ENCODE results near the gene LRRC61.
A peak's percentile ranks its signal among the peaks of the same experiment; 100 is the strongest.

The LRRC61 gene

GRCh38 chr7:150360363-150361058 lies 37.4 kb downstream of the LRRC61 start:
- Histone ChIP-seq H3K9ac (ENCODE audit: low read length in 5 of 5) (no peak overlapping the region), H3K27ac (ENCODE audit: low read depth, low read length) (no peak overlapping the region), H3K27me3 (ENCODE audit: control insufficient read depth in 5 of 5, insufficient read depth in 4 of 5, low read length in 5 of 5) (no peaks in the 10 kb centered on the region), H3K4me1 (ENCODE audit: control insufficient read depth in 5 of 5, insufficient read depth in 5 of 5, low read length in 5 of 5) (peaks cover 2 to 41% (median 30%) of the 10 kb centered on the region in 5 donors), H3K4me3 (ENCODE audit: low read depth in 1 of 5, low read length in 5 of 5) (no peak overlapping the region), H3K9me3 (ENCODE audit: control insufficient read depth in 5 of 5, low read length in 5 of 5) (no peaks in the 10 kb centered on the region), H3K36me3 (ENCODE audit: control insufficient read depth in 5 of 5, insufficient read depth in 5 of 5, low read length in 5 of 5) (no peaks in the 10 kb centered on the region)

- Histone ChIP-seq H3K27me3 (ENCODE audit: control insufficient read depth in 5 of 5, insufficient read depth in 4 of 5, low read length in 5 of 5) (no peaks in the 10 kb centered on the region), H3K4me1 (ENCODE audit: control insufficient read depth in 5 of 5, insufficient read depth in 5 of 5, low read length in 5 of 5) (peaks cover 2 to 37% (median 30%) of the 10 kb centered on the region in 5 donors), H3K9ac (ENCODE audit: low read length in 5 of 5) (no peak overlapping the region), H3K9me3 (ENCODE audit: control insufficient read depth in 5 of 5, low read length in 5 of 5) (no peaks in the 10 kb centered on the region), H3K4me3 (ENCODE audit: low read depth in 1 of 5, low read length in 5 of 5) (no peak overlapping the region), H3K36me3 (ENCODE audit: control insufficient read depth in 5 of 5, insufficient read depth in 5 of 5, low read length in 5 of 5) (no peaks in the 10 kb centered on the region), H3K27ac (ENCODE audit: low read depth, low read length) (no peak overlapping the region)
Observed at GRCh38 chr7:150361402-150361801, 38.2 kb downstream of the LRRC61 start.

GRCh38 chr7:150361807-150362621 lies 38.9 kb downstream of the LRRC61 start:
- Histone ChIP-seq H3K27ac (ENCODE audit: low read depth, low read length) (no peak overlapping the region), H3K36me3 (ENCODE audit: control insufficient read depth in 5 of 5, insufficient read depth in 5 of 5, low read length in 5 of 5) (no peaks in the 10 kb centered on the region), H3K4me1 (ENCODE audit: control insufficient read depth in 5 of 5, insufficient read depth in 5 of 5, low read length in 5 of 5) (peaks cover 2 to 32% (median 29%) of the 10 kb centered on the region in 5 donors), H3K27me3 (ENCODE audit: control insufficient read depth in 5 of 5, insufficient read depth in 4 of 5, low read length in 5 of 5) (no peaks in the 10 kb centered on the region), H3K9ac (ENCODE audit: low read length in 5 of 5) (no peak overlapping the region), H3K9me3 (ENCODE audit: control insufficient read depth in 5 of 5, low read length in 5 of 5) (no peaks in the 10 kb centered on the region), H3K4me3 (ENCODE audit: low read depth in 1 of 5, low read length in 5 of 5) (no peak overlapping the region)

GRCh38 chr7:150363370-150363769 lies 40.2 kb downstream of the LRRC61 start:
- H3K4me1 ChIP-seq (ENCODE audit: control insufficient read depth in 5 of 5, insufficient read depth in 5 of 5, low read length in 5 of 5): peaks cover 0 to 33% (median 27%) of the 10 kb centered on the region in 5 donors
- H3K9me3 ChIP-seq (ENCODE audit: control insufficient read depth in 5 of 5, low read length in 5 of 5): no peaks in the 10 kb centered on the region
- H3K9ac ChIP-seq (ENCODE audit: low read length in 5 of 5): no peak overlapping the region
- no peaks in the 10 kb centered on the region for H3K36me3 ChIP-seq (ENCODE audit: control insufficient read depth in 5 of 5, insufficient read depth in 5 of 5, low read length in 5 of 5)
- no peaks in the 10 kb centered on the region for H3K27me3 ChIP-seq (ENCODE audit: control insufficient read depth in 5 of 5, insufficient read depth in 4 of 5, low read length in 5 of 5)
- H3K27ac ChIP-seq (ENCODE audit: low read depth, low read length): no peak overlapping the region
- H3K4me3 ChIP-seq (ENCODE audit: low read depth in 1 of 5, low read length in 5 of 5): no peak overlapping the region

GRCh38 chr7:150363872-150364271 lies 40.7 kb downstream of the LRRC61 start:
- H3K4me3 ChIP-seq (ENCODE audit: low read depth in 1 of 5, low read length in 5 of 5): no peak overlapping the region
- H3K4me1 ChIP-seq (ENCODE audit: control insufficient read depth in 5 of 5, insufficient read depth in 5 of 5, low read length in 5 of 5): peaks cover 0 to 33% (median 28%) of the 10 kb centered on the region in 5 donors
- no peaks in the 10 kb centered on the region for H3K36me3 ChIP-seq (ENCODE audit: control insufficient read depth in 5 of 5, insufficient read depth in 5 of 5, low read length in 5 of 5)
- H3K9me3 ChIP-seq (ENCODE audit: control insufficient read depth in 5 of 5, low read length in 5 of 5): no peaks in the 10 kb centered on the region
- no peak overlapping the region for H3K9ac ChIP-seq (ENCODE audit: low read length in 5 of 5)
- no peak overlapping the region for H3K27ac ChIP-seq (ENCODE audit: low read depth, low read length)
- H3K27me3 ChIP-seq (ENCODE audit: control insufficient read depth in 5 of 5, insufficient read depth in 4 of 5, low read length in 5 of 5): no peaks in the 10 kb centered on the region

GRCh38 chr7:150365194-150365593 lies 42.0 kb downstream of the LRRC61 start:
- H3K9me3 ChIP-seq (ENCODE audit: control insufficient read depth in 5 of 5, low read length in 5 of 5): no peaks in the 10 kb centered on the region
- no peak overlapping the region for H3K9ac ChIP-seq (ENCODE audit: low read length in 5 of 5)
- H3K27ac ChIP-seq (ENCODE audit: low read depth, low read length): no peak overlapping the region
- H3K36me3 ChIP-seq (ENCODE audit: control insufficient read depth in 5 of 5, insufficient read depth in 5 of 5, low read length in 5 of 5): peaks cover 0 to under 1% (median 0%) of the 10 kb centered on the region in 5 donors
- no peak overlapping the region for H3K4me3 ChIP-seq (ENCODE audit: low read depth in 1 of 5, low read length in 5 of 5)
- peaks cover 8 to 46% (median 40%) of the 10 kb centered on the region in 5 donors for H3K4me1 ChIP-seq (ENCODE audit: control insufficient read depth in 5 of 5, insufficient read depth in 5 of 5, low read length in 5 of 5)
- H3K27me3 ChIP-seq (ENCODE audit: control insufficient read depth in 5 of 5, insufficient read depth in 4 of 5, low read length in 5 of 5): no peaks in the 10 kb centered on the region

GRCh38 chr7:150365673-150366398 lies 42.7 kb downstream of the LRRC61 start:
- Histone ChIP-seq H3K27me3 (ENCODE audit: control insufficient read depth in 5 of 5, insufficient read depth in 4 of 5, low read length in 5 of 5) (no peaks in the 10 kb centered on the region), H3K9ac (ENCODE audit: low read length in 5 of 5) (no peak overlapping the region), H3K4me1 (ENCODE audit: control insufficient read depth in 5 of 5, insufficient read depth in 5 of 5, low read length in 5 of 5) (peaks cover 11 to 52% (median 47%) of the 10 kb centered on the region in 5 donors), H3K4me3 (ENCODE audit: low read depth in 1 of 5, low read length in 5 of 5) (no peak overlapping the region), H3K27ac (ENCODE audit: low read depth, low read length) (no peak overlapping the region), H3K36me3 (ENCODE audit: control insufficient read depth in 5 of 5, insufficient read depth in 5 of 5, low read length in 5 of 5) (peaks cover 0 to 6% (median 3%) of the 10 kb centered on the region in 5 donors), H3K9me3 (ENCODE audit: control insufficient read depth in 5 of 5, low read length in 5 of 5) (no peaks in the 10 kb centered on the region)

GRCh38 chr7:150367677-150368095 lies 44.5 kb downstream of the LRRC61 start:
- Histone ChIP-seq H3K9me3 (ENCODE audit: control insufficient read depth in 5 of 5, low read length in 5 of 5) (no peaks in the 10 kb centered on the region), H3K27me3 (ENCODE audit: control insufficient read depth in 5 of 5, insufficient read depth in 4 of 5, low read length in 5 of 5) (no peaks in the 10 kb centered on the region), H3K36me3 (ENCODE audit: control insufficient read depth in 5 of 5, insufficient read depth in 5 of 5, low read length in 5 of 5) (peaks cover 0 to 25% (median 20%) of the 10 kb centered on the region in 5 donors), H3K4me1 (ENCODE audit: control insufficient read depth in 5 of 5, insufficient read depth in 5 of 5, low read length in 5 of 5) (peaks cover 11 to 51% (median 47%) of the 10 kb centered on the region in 5 donors), H3K27ac (ENCODE audit: low read depth, low read length) (peak overlapping the region; percentile 94), H3K4me3 (ENCODE audit: low read depth in 1 of 5, low read length in 5 of 5) (peak overlapping the region in 4 of 5 donors; percentile 69 to 90 (median 84)), H3K9ac (ENCODE audit: low read length in 5 of 5) (peak overlapping the region in 4 of 5 donors; percentile 79 to 92 (median 89))

- peaks cover 11 to 56% (median 51%) of the 10 kb centered on the region in 5 donors for H3K4me1 ChIP-seq (ENCODE audit: control insufficient read depth in 5 of 5, insufficient read depth in 5 of 5, low read length in 5 of 5)
- H3K27me3 ChIP-seq (ENCODE audit: control insufficient read depth in 5 of 5, insufficient read depth in 4 of 5, low read length in 5 of 5): no peaks in the 10 kb centered on the region
- H3K36me3 ChIP-seq (ENCODE audit: control insufficient read depth in 5 of 5, insufficient read depth in 5 of 5, low read length in 5 of 5): peaks cover 0 to 31% (median 26%) of the 10 kb centered on the region in 5 donors
- peak within 1 kb of the TSS; percentile 94 for H3K27ac ChIP-seq (ENCODE audit: low read depth, low read length)
- peak within 1 kb of the TSS; percentile 79 to 94 (median 91) for H3K9ac ChIP-seq (ENCODE audit: low read length in 5 of 5)
- peak within 1 kb of the TSS; percentile 69 to 90 (median 84) for H3K4me3 ChIP-seq (ENCODE audit: low read depth in 1 of 5, low read length in 5 of 5)
- no peaks in the 10 kb centered on the region for H3K9me3 ChIP-seq (ENCODE audit: control insufficient read depth in 5 of 5, low read length in 5 of 5)
Observed at GRCh38 chr7:150368096-150368883, 45.1 kb downstream of the LRRC61 start, which contains the start of gene REPIN1. Gene REPIN1 (plus strand): TSS chr7:150368822. CDS start chr7:150369712, 890 bp downstream.

All from subcutaneous abdominal adipose tissue (tissue), 5 donors.